NOMO-1 treated with dmso at 0.1 percent for 144 hours (cell line): ENCODE data around the gene MAT2A.
"Not testable (repeated sequence)": the region's sequence is repeated elsewhere in the genome, so short reads cannot be mapped to it uniquely, and the experiment has no call there.

Experiments used
- DNase-seq: peaks from one replicate; lab custom pipeline; 2025; ENCODE audit not compliant: unreplicated experiment; lab: John Stamatoyannopoulos, UW

MAT2A gene

DNA sequence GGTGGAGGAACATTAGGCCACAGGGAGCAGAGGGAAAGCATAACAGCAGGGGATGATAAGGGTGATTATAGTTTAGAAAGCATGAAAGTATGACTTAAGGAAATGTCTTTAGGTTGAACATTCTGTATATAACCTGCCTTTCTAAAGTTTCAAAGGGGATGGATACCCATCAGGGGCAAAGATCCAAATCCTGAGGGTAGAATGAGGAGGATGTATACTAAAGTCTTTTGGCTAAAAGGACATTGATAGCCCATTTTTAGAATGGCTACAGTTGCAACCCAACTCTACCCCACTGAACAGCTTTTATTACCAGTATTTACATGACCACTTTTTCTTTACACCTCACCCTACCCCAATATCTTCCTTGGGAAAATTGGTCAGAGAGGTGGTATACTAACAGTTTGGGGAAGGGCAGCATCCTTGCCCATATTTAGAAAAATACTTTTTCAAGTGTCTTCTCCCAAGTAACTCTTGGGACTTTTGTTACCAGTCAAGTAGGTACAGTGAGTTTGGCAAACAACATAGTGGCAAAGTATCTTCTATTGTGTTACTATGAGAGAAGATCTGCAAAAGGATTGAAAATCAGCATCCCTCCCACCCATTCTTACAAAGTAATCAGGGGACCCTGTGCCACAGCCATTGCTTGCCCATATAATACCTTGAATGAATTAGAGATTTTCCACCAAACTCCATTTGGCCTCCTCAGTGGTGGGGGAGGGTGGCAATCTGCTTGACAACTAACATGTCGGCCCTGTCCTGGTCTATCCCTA is 8.3 kb downstream of the MAT2A start:
- DNase-seq = no peak

DNA sequence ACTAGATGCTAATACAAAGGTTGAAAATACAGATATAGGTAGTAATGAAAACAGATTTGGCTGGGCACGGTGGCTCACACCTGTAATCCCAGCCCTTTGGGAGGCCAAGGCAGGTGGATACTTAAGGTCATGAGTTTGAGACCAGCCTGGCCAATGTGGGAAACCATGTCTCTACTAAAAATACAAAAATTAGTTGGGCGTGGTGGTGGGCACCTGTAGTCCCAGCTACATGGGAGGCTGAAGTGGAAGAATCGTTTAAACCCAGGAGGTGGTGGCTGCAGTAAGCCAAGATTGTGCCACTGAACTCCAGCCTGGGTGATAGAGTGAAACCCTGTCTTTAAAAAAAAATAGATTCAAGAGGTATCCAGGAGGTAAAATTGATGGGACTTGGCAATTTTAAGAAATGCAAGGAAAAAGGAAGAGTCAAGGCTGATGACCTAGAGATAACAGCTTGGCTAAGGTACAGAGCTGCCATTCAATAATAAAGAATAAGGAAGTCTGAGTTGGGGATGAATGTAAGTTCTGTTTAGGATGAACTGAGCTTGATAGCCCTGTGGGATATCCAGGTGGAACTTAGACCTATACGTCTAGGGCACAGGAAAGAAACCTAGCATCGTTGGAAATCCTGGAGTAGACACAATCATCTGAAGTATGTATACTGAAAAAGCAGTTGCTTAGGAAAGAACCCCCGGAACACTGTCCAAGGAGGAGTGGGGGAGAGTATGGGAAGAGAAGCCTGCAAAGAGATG is 9.1 kb downstream of the MAT2A start:
- no peak for DNase-seq

DNA sequence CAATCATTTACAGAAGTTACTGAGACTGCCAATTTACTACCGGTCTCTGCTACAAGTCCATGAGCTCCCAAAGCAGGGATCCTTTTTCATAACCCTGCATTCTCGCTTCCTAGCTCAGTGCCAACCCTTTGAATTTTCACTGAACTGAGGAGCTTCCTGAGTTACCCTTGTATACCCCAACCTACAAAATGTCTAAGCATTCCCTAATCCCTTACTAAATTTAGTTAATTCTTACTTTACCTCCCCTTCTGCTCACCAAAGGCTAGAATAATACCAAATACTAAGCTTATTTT is 9.6 kb downstream of the MAT2A start:
- DNase-seq = no peak

DNA sequence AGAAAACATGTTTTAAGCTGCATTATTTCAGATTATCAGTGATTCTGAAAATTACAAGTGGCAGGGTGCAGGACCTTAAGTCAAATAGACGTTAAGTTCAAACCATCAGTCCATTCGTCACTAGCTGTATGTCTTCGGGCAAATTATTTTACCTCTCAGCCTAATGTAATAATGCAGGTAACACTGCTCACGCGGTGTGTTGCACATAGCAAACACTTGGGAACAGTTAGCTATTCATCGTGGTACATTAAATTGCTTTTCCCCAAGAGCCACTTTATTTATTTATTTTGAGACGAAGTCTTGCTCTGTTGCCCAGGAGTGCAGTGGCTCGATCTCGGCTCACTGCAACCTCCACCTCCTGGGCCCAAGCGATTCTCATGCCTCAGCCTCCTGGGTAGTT is 10.1 kb downstream of the MAT2A start:
- no peak for DNase-seq

DNA sequence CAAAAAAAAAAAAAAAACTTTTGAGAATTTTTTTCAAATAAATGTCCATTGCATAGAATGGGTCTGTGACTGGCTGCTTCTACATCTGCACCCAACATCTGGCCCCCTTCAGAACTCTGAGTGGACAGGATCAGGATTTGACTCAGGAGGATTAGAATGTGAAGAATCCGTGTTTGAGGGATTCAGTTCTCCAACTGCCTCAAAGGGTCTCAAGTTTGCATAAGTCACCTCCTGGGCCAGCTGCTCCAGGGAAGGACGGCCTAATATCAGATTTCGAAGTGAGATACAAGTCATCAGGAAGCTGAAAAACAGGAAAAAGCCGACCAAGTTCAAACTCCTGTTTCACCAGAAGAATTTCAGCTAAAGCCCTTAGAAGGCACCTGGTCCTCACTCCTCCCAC is 10.9 kb downstream of the MAT2A start:
- DNase-seq = no peak

DNA sequence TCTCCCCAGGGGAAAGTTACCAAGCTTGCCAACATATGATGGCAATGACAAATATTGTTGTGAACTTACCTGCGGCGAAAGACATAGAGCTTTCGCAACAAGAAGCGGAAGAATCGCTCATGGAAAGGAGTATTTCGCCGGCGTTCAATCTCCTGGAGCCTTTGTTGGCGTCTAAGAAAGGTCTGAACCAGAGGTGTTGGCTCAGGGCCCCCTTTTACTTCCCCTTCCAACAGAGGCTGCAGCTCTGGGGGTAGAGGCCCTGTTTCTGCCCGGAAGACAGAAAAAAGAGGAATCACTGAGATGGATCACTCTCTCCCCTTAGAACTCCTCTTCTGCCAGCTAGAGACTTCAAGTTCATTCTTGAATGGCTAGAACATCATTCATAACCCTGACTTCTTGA is 11.5 kb downstream of the MAT2A start:
- peak; percentile 58 for DNase-seq

DNA sequence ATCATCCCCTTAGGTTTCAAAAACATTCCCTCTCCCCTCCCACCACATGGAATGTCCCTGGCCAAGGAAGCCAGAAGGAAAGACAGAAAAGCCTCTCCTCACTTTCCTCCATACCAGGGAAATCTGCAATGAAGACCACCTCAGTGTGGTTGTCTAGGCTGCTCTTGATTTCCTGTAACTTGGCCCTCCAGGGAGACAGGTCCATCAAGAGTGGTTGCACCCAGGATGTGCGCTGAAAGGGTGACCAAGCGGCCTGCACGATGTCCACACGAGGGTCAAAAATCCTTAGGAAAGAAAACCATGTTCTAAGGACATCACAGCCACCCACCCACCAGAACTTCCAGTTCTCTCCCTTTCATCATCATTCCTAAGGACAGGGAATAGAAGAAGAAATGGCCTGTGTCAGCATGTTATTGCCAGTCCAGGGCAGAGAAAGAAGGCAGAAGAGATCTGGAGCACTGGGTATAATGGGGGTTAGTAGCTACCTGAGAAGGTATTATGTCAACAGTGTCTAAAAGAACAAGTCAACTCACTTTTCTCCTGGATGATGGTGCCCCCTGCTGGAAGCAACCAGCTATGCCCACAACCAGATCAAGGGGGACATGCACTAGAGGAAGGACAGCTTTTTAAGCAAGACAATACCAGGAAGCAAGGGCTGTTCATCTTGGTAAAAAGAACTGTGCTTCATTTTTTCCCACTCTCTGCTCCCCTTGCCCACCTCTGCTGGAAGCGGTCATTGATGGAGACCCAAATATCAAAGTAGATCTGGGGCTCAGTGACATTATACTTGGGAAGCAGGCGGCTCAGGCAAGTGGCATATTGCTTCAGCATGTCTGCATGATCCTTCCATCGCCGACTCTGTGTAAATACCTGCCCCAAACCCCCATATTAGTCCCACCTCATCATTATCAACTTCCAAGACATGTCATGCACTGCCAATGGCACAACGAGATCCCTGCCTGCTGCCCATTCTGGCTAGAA is 13.0 kb downstream of the MAT2A start:
- peak; percentile 49 for DNase-seq

DNA sequence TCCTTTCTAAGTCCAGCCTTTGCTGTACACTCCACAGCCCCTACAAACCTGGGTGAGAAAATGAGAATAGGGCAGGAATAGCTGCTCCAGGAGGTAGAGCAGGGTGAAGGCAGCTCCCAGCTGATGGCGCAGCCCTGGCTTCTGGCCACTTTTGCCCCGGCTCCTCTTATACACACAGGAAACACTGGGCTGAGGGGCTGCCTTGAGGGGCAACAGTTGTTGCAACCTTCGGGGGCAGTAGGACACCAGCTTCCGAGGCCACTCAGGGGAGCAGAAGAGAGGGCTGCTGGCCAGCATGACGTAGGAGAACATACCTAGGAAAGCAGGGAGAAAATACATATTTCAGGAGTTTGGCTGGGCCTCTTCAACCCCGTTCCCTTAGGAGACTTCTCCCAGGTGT is 14.2 kb downstream of the MAT2A start:
- no peak for DNase-seq

DNA sequence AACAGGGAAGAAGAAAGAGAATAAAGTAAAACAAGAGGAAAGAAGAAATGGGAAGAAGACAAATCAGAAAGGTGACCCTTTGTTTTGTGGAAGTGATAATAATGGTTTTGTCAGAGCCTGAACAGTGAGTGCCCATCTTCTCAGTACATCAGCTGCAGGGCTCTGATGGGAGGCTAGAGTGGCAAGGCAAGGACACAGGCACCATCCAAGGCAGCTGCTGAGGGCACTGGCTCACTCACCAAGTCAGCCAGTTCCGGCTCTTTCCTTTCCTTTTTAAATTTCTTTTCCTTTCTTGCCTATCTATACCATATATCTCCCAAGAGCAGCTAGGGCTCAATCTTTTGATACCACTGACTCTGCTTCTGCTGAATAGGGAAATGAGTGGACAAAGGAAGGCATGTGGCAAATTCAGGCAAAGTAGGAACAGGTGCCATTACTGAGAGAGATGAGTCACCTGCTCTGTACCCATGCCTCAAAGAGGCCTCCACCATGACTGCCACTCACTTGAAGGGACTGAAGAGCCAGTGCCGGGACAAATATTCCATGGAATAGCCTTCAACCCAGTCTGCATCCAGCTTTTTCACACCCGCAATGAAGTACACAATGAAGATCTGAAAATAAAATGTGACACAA is 16.1 kb downstream of the MAT2A start:
- DNase-seq = no peak

DNA sequence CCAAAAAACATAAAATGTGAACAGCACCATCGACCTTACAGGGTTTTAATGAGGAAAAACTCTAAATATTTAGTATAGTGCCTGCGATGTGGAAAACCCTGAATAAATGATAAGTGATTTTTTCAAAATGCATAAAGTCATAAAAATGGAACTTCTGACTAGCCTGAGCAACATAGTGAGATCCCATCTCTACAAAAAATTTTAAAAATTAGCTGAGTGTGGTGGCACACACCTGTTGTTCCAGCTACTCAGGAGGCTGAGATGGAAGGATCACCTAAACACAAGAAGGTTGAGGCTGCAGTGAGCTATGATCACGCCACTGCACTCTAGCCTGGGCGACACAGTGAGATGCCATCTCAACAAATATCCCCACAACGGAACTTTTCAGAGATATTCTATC is 18.2 kb downstream of the MAT2A start:
- DNase-seq = no peak

DNA sequence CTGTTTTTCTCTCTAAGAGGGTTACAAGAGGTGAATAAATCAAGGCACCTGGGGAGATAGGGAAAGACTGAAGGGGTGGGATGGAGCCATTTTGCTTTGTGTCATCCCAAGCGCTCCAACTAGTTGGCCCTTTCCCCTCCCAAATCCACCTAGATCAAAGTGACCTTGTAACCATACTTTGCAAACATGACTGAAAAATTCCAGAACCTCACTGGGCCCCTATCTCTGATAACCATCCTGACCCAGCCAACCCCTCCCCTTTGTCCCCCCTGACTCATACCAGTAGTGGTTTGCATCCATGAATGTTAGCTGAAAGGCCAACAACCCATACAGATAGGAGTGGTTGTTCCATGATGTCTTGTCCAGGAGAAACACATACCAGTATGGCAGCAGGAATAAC is 19.2 kb downstream of the MAT2A start:
- no peak for DNase-seq

DNA sequence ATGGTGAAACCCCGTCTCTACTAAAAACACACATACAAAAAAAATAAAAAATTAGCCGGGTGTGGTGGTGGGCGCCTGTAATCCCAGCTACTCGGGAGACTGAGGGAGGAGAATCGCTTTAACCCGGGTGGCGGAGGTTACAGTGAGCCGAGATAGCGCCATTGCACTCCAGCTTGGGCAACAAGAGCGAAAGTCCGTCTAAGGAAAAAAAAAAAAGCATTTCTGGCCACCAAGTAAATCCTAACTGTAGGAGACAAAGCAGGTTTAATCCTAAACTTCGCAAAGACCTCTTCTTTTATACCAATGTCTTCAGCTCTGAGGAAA is 21.4 kb downstream of the MAT2A start:
- not testable (repeated sequence) for DNase-seq

DNA sequence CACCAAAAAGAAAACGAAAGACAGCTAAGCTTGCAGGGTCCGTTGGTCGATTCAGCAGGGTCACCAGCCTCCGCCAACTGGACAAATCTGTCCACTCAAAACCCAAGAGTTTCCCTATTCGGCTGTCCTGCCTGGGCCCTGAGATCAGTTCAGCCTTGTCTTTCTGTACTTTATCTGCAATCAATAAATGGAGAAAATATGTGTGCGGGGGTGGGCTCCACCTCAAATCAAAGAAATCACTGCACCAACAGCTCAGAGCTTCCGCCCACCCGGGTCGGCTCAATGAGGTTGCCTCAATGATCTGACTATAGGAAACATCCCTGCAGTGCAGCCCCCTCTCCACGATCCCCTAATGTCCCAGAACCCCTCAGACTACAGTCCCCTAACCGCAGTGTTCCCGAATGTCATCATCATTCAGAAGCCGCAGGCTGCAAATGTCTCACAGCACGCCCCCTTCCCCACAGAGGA is 21.9 kb downstream of the MAT2A start:
- DNase-seq = no peak

DNA sequence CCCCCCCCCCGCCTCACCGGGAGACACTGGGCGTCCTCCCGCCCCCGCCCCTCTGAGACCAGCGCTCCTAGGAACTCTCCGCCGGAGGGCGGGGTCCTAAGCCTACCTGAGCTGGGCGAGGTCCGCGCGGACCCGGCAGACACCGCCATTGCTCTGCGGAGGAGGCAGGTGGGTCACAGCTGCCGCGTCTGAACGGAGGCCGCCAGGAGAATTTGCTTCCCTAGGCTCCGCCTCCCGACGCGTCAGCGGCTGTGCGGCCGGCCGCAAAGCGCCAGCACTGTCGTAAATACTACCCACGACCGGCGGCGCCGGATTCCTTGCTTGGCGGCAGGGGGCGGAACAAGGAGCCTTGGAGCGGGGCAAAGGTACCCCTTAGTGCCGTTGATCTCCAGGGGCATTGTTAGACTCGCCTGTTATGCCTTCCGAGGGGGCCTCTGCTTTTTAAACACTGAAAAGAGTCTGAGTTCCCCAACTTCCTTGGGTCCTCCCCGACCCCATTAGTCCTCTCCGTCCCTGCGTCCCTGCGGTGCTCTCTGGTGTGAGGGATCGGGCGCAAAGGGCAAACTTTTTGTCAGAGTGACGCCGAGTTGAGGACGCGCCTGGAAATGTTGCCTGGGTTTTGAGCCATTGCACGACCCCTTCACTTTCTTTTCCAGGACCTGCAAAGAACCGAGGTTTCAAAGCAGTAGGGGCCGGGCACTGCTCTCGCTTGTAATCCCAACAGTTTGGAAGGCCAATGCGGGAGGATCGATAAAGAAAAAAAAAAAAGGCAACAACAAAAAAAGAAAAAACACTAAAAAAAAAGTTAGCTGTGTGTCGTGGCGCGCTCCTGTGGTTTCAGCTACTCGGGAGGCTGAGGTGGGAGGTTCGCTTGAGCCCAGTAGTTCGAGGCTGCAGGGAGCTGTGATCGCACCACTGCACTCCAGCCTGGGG is 22.6 kb downstream of the MAT2A start, which contains the start of gene GGCX:
GGCX (minus strand) TSS at position 214 of the 933 bp plus-strand sequence; CDS start at position 149, 65 bp downstream.
- DNase-seq = peak; percentile 95

DNA sequence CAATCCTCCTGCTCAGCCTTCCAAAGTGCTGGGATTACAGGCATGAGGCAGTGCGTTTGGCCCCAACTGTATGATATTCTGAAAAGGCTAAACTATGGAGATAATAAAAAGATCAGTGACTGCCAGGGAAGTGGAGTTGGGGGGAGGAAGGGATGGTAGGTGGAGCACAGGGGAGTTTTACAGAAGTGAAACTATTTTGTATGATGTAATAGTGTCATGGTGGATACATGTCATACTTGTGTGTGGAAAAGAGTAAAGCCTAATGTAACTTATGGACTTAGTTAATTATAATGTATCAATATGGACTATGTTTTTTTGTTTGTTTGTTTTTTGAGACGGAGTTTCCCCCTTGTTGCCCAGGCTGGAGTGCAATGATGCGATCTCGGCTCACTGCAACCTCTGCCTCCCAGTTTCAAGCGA is 25.2 kb downstream of the MAT2A start:
- DNase-seq = peak; percentile 90

DNA sequence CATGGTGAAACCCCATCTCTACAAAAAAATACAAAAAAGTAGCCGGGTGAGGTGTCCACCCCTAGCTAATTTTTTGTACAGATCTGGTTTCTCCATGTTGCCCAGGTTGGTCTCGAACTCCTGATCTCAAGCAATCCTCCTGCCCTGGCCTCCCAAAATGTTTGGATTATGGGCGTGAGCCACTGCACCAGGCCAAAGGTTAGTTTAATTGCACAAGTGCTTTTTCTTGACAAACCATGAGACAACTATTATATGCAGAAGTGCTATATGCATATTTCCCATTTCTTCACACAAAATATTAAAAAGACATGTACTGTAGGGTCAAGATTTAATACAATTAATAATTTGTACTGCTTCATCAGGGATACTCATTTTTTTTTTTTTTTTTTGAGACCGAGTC is 27.3 kb downstream of the MAT2A start:
- DNase-seq = no peak

DNA sequence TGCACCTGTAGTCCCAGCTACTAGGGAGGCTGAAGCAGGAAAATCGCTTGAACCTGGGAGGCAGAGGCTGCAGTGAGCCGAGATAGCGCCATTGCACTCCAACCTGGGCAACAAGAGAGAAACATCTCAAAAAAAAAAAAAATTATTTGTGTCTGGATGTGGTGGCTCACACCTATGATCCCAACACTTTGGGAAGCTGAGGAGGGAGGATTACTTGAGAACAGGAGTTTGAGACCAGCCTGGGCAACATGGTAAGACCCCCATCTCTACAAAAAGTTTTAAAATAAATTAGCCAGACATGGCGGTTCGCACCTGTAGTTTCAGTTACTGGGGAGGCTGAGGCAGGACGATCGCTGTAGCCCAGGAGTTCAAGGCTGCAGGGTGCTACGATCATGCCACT is 36.8 kb downstream of the MAT2A start:
- DNase-seq = no peak

DNA sequence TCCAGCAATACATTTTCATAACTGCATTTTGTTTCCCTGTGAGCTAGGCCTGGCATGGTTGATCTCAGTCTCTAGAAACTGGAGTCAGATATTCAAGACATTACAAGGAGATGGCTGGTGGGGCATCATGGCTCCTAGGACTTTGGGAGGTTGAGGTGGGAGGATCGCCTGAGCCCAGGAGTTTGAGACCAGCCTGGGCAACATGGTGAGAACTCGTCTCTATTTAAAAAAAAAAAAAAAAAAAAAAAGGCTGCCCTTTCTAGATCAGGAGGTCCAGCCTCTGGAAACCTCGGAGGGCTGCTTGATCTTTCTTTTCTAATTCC is 38.1 kb downstream of the MAT2A start:
- no peak for DNase-seq

DNA sequence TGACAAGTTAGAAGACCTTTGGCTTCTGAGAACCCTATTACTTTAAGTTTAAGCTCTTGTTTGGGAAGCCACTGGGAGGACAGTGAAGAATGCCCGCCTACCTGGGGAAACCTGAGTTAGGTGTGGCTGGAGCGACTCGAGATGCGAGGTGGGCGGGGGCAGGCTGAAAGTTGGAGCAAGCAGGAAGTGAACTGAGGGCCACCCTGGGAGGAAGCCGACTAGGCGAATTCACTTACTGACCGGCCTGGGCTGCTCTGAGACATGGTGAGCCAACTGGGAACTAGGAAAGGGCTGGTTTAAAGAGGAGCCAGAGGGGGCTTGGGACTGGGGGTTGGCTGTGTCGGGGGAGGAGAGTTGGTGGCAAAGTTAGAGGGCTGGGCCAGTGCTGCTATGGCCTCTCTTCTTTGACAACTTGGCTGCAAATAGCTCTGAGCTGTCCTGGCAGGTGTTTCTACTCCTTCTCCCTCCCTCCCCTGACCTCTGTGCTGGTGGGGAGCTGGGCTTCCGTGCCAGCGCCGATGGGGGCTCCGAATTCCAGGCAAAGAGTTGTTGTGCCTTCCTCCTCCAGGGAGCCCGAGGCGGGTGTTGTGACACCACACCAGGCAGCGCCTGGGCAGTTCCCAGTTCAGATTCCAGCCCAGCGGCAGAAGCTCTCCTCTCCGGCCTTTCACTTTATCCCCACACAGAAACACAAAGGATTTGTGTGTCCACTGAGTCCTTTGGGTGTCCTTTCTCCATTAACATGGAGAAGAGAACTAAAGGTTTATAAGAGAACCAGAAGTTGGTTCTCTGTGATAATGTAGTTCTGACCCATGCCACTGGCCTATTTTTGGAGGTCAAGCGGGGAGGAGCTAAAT is 38.6 kb downstream of the MAT2A start, which contains the start of gene VAMP8:
VAMP8 (plus strand) TSS at position 201 of the 857 bp plus-strand sequence; CDS start at position 262, 61 bp downstream.
- peak; percentile 35 for DNase-seq
